Kidney (tissue), 14 donors: ENCODE data around the gene KCNJ9. TPM values are rescaled to one million over a fixed set of nuclear protein-coding genes. Genes with fewer than 3 reads are reported as not detected.

Source experiments
- DNase-seq, 5 donors: peaks; one replicate each; pipeline ENCODE4 v3.0.0-alpha.2; 2013 to 2020
- FAIRE-seq: peaks from 2 replicates; lab custom pipeline; 2012; peaks lifted over from hg19 to GRCh38; lab: Jason Lieb, UNC
- H3K27ac ChIP-seq, 2 donors: one replicate each; pipeline ENCODE4 v1.7.0; 2013; ENCODE audit warnings: low read depth in 2 of 2, low read length in 2 of 2, inconsistent platforms in 1 of 2
- H3K27me3 ChIP-seq: one replicate; pipeline ENCODE4 v1.7.1; 2013; ENCODE audit warnings: low read length, inconsistent platforms; ENCODE audit not compliant: control insufficient read depth, insufficient read depth
- H3K36me3 ChIP-seq, 3 donors: one replicate each; pipeline versions ENCODE4 v1.7.0 to v1.7.1; 2013; ENCODE audit warnings: low read length in 3 of 3, control low read depth in 1 of 3, inconsistent platforms in 1 of 3; ENCODE audit not compliant: insufficient read depth in 3 of 3, control insufficient read depth in 2 of 3
- H3K4me1 ChIP-seq, 3 donors: one replicate each; pipeline versions ENCODE4 v1.7.0 to v1.7.1; 2013; ENCODE audit warnings: low read length in 3 of 3, inconsistent platforms in 1 of 3, low read depth in 1 of 3; ENCODE audit not compliant: control insufficient read depth in 2 of 3, insufficient read depth in 2 of 3
- H3K4me3 ChIP-seq, 3 donors: one replicate each; pipeline versions ENCODE4 v1.7.0 to v1.8.1; 2013; ENCODE audit warnings: low read length in 3 of 3, control low read depth in 1 of 3, inconsistent platforms in 1 of 3
- H3K9ac ChIP-seq, 3 donors: one replicate each; pipeline versions ENCODE4 v1.7.0 to v1.7.1; 2013; ENCODE audit warnings: low read length in 3 of 3, control low read depth in 1 of 3, inconsistent platforms in 1 of 3
- H3K9me3 ChIP-seq, 3 donors: one replicate each; pipeline versions ENCODE4 v1.7.0 to v1.7.1; 2013; ENCODE audit warnings: low read length in 3 of 3, control low read depth in 1 of 3, inconsistent platforms in 1 of 3; ENCODE audit not compliant: control insufficient read depth in 2 of 3, insufficient read depth in 1 of 3
- intact Hi-C: fragments of 100-400 bp; cut with DNase I; formaldehyde crosslinking; loops from one replicate; pipeline ENCODE4 v1.11.1; 2022
- polyA plus RNA-seq: library from polyadenylated mRNA; stranded (reverse); fragments of 350-450 nt; fragmentation: Illumina TruSeq; extraction: RNeasy Lipid Tissue Mini Kit (QIAGEN cat#74804); gene quantifications from one replicate; pipeline ENCODE4 v1.2.3, GENCODE V29; 2014; ENCODE audit warnings: low read depth, low replicate concordance; ENCODE audit not compliant: insufficient read depth
- total RNA-seq: library from RNA; stranded (reverse); fragmentation: NEBNext Ultra II Directional; extraction: Animal tissue kit (Norgen Biotek cat#: 25700); gene quantifications from one replicate; pipeline ENCODE4 v1.2.1, GENCODE V29; 2021
- TF ChIP-seq, protein P1 (sequence below): IDR thresholded peaks from 3 replicates; pipeline ENCODE4 v1.5.1; 2012; ENCODE audit warnings: mild to moderate bottlenecking, moderate library complexity, borderline replicate concordance; ENCODE audit not compliant: insufficient read depth; ENCODE audit errors: extremely low read depth
- donor health status: control.
- donor health status: control.
- donor health status: control.
- donor health status: control.
- donor health status: control.
- donor health status: DM: yes; HTN: yes; CAD: no.
- donor health status: Normal renal cell carcinoma (clear cell type).

Gene KCNJ9
- total and polyA plus RNA-seq, 2 donors from 2014 or later: 0.09 TPM; not detected in 1

DNA sequence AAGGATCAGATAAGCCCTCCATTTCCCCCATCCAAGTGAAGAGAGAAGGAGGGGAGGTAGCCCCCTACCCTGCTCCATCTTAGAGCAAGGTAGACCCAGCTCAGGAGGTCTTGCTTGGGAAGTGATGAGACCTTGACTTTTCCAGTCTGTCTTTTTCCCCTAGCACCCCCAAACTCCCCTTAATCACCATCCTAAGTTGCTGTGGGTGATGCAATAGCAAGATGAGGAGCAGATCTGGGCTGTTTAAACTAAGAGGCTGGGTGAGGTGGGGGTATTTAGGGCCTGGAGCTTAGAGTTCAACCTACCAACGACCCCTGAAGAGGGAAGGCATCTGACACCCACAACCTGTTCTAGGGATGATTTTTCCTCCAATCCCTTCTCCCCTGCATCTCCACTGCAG, 36.0 kb downstream of the KCNJ9 start:
- Histone ChIP-seq H3K9ac (no peak overlapping the region), H3K9me3 (no peaks in the 10 kb centered on the region), H3K4me1 (no peaks in the 10 kb centered on the region), H3K36me3 (no peaks in the 10 kb centered on the region), H3K4me3 (peak overlapping the region in 1 of 3 donors; percentile 12), H3K27ac (no peak overlapping the region), H3K27me3 (no peaks in the 10 kb centered on the region)
- FAIRE-seq (no peak), DNase-seq (no peak)
- TF ChIP-seq, protein P1, sequence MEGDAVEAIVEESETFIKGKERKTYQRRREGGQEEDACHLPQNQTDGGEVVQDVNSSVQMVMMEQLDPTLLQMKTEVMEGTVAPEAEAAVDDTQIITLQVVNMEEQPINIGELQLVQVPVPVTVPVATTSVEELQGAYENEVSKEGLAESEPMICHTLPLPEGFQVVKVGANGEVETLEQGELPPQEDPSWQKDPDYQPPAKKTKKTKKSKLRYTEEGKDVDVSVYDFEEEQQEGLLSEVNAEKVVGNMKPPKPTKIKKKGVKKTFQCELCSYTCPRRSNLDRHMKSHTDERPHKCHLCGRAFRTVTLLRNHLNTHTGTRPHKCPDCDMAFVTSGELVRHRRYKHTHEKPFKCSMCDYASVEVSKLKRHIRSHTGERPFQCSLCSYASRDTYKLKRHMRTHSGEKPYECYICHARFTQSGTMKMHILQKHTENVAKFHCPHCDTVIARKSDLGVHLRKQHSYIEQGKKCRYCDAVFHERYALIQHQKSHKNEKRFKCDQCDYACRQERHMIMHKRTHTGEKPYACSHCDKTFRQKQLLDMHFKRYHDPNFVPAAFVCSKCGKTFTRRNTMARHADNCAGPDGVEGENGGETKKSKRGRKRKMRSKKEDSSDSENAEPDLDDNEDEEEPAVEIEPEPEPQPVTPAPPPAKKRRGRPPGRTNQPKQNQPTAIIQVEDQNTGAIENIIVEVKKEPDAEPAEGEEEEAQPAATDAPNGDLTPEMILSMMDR: no peak
- intact Hi-C loops: no loop called here

DNA sequence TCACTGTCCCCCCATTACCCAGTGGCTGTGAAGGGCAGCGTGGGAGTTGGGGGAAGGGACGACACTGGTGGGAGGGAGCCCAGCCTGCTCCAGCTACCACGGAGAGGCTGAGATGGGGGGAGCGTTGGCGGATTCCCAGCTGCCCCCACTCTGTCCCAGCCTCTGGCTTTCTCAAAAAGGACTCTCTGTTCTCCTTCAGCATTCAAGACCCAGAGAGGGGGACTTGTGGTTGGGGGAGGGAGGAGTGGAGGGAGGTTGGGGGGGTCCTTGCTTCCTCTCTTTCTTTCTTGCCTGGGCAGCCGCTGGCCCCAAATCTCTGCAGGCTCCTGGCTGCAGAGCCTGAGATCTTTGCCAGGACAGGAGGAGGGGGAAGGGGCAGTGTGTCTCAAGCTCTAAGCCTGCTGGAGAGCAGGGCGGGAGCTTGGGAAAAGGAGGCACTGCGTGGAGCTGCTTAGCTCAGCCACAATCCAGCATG, 36.4 kb downstream of the KCNJ9 start:
- H3K9me3 ChIP-seq: no peaks in the 10 kb centered on the region
- no peaks in the 10 kb centered on the region for H3K36me3 ChIP-seq
- no peaks in the 10 kb centered on the region for H3K4me1 ChIP-seq
- FAIRE-seq: no peak
- H3K4me3 ChIP-seq: no peak overlapping the region
- no peak overlapping the region for H3K9ac ChIP-seq
- no peak overlapping the region for H3K27ac ChIP-seq
- TF ChIP-seq, protein P1: no peak
- intact Hi-C loops: no loop called here
- H3K27me3 ChIP-seq: no peaks in the 10 kb centered on the region
- peak in 4 of 5 donors; percentile 30 to 70 (median 58) for DNase-seq

DNA sequence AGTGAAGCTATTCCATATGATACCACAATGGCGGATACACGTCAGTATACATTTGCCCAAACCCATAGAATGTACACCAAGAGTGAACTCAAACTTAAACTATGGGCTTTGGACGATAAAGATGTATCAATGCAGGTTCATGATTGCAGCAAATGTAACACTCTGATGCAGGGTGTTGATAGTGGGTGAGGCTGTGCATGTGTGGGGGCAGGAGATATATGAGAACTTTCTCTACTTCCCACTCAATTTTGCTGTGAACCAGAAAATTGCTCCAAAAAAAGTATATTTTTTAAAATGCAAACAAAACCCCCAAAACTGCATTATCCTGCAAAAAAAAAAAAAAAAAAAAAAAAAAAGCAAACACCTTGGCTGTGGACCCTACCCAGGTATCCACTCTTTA, 37.6 kb downstream of the KCNJ9 start:
- H3K36me3 ChIP-seq: no peaks in the 10 kb centered on the region
- H3K27me3 ChIP-seq: no peaks in the 10 kb centered on the region
- no peak for FAIRE-seq
- no peak overlapping the region for H3K4me3 ChIP-seq
- no peaks in the 10 kb centered on the region for H3K4me1 ChIP-seq
- intact Hi-C loops: no loop called here
- no peaks in the 10 kb centered on the region for H3K9me3 ChIP-seq
- DNase-seq: no peak
- H3K9ac ChIP-seq: no peak overlapping the region
- no peak overlapping the region for H3K27ac ChIP-seq
- TF ChIP-seq, protein P1: no peak

DNA sequence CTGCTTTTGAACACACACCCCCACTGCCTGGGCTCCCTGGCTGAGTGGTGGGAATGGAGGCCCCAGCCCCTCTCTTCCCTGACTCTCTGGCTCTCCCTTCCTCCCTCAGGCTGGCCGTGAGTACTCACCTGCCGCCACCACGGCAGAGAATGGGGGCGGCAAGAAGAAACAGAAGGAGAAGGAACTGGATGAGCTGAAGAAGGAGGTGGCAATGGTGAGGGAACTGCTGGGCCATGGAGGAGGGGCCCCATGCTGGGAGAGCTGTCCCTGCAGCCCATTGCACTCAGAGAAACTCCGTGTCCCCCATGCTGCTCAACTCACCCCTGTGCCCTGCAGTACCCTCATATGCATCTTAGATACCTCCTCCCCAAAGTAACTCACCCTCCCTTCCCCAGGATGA, 39.5 kb downstream of the KCNJ9 start:
- H3K9me3 ChIP-seq: no peaks in the 10 kb centered on the region
- H3K36me3 ChIP-seq: no peaks in the 10 kb centered on the region
- H3K4me3 ChIP-seq: no peak overlapping the region
- no peak overlapping the region for H3K9ac ChIP-seq
- no peak overlapping the region for H3K27ac ChIP-seq
- H3K4me1 ChIP-seq: no peaks in the 10 kb centered on the region
- TF ChIP-seq, protein P1: no peak
- intact Hi-C loops: no loop called here
- no peak for DNase-seq
- H3K27me3 ChIP-seq: no peaks in the 10 kb centered on the region
- FAIRE-seq: no peak
